ENCODE results near the gene LSAMP. TPM values are rescaled to one million over a fixed set of nuclear protein-coding genes. Genes with fewer than 3 reads are reported as not detected.

Gene LSAMP
- total RNA-seq, 1 donor from 2014 or later = 18.0 TPM

- Histone ChIP-seq H3F3A (ENCODE audit: low read depth) (no peaks in the 10 kb centered on the region), H3K4me1 (peaks cover 9% of the 10 kb centered on the region), H3K79me2 (ENCODE audit: low read depth) (no peaks in the 10 kb centered on the region), H2AFZ (replicated peaks) (no peak overlapping the region), H3K27ac (no peak overlapping the region), H3K4me3 (no peak overlapping the region), H3K9me3 (ENCODE audit: low read depth) (no peaks in the 10 kb centered on the region), H3K27me3 (no peaks in the 10 kb centered on the region), H4K20me1 (ENCODE audit: low read depth) (no peaks in the 10 kb centered on the region), H3K36me3 (no peaks in the 10 kb centered on the region), H3K9ac (no peak overlapping the region), H3K4me2 (peak overlapping the region; percentile 11)
- H3K36me3 Mint-ChIP-seq = no peaks in the 10 kb centered on the region
- H3K4me3 Mint-ChIP-seq = no peak overlapping the region
- H3K27ac Mint-ChIP-seq = no peak overlapping the region
- peaks cover 15% of the 10 kb centered on the region for H3K4me1 Mint-ChIP-seq
- H3K27me3 Mint-ChIP-seq (ENCODE audit: insufficient read depth, low read depth) = no peaks in the 10 kb centered on the region
- TF ChIP-seq CTCF (IDR thresholded peaks at IDR 0.05) = no peak
- no peak for TF ChIP-seq EZH2 (IDR thresholded peaks at IDR 0.05)
- no peak for TF ChIP-seq EZH2phosphoT487 (IDR thresholded peaks at IDR 0.05)
- no peak for DNase-seq (ENCODE audit: low spot score)
- no peaks in the 10 kb centered on the region for H3K9me3 Mint-ChIP-seq
These were observed 532.9 kb downstream of the LSAMP start for GRCh38 chr3:115912372-115912771.

- no peaks in the 10 kb centered on the region for H3K4me1 Mint-ChIP-seq
- H3K27me3 Mint-ChIP-seq (ENCODE audit: insufficient read depth, low read depth) = no peaks in the 10 kb centered on the region
- Histone ChIP-seq H3K36me3 (no peaks in the 10 kb centered on the region), H3K27ac (no peak overlapping the region), H3F3A (ENCODE audit: low read depth) (no peaks in the 10 kb centered on the region), H2AFZ (replicated peaks) (no peak overlapping the region), H3K9ac (no peak overlapping the region), H3K4me1 (no peaks in the 10 kb centered on the region), H3K27me3 (no peaks in the 10 kb centered on the region), H4K20me1 (ENCODE audit: low read depth) (no peaks in the 10 kb centered on the region), H3K79me2 (ENCODE audit: low read depth) (no peaks in the 10 kb centered on the region), H3K4me2 (no peak overlapping the region), H3K9me3 (ENCODE audit: low read depth) (no peaks in the 10 kb centered on the region), H3K4me3 (no peak overlapping the region)
- no peak for TF ChIP-seq EZH2 (IDR thresholded peaks at IDR 0.05)
- TF ChIP-seq EZH2phosphoT487 (IDR thresholded peaks at IDR 0.05) = no peak
- TF ChIP-seq CTCF (IDR thresholded peaks at IDR 0.05) = no peak
- H3K36me3 Mint-ChIP-seq = no peaks in the 10 kb centered on the region
- no peak overlapping the region for H3K27ac Mint-ChIP-seq
- no peak for DNase-seq (ENCODE audit: low spot score)
- H3K4me3 Mint-ChIP-seq = no peak overlapping the region
- no peaks in the 10 kb centered on the region for H3K9me3 Mint-ChIP-seq
These were observed 539.4 kb downstream of the LSAMP start for GRCh38 chr3:115905871-115906270.

- H2AFZ ChIP-seq (replicated peaks) = no peak overlapping the region
- no peak overlapping the region for H3K9ac ChIP-seq
- no peaks in the 10 kb centered on the region for H3K9me3 Mint-ChIP-seq
- H3K27ac Mint-ChIP-seq = no peak overlapping the region
- no peak overlapping the region for H3K4me2 ChIP-seq
- H3K36me3 ChIP-seq = no peaks in the 10 kb centered on the region
- H3K4me3 ChIP-seq = no peak overlapping the region
- no peak for TF ChIP-seq EZH2phosphoT487 (IDR thresholded peaks at IDR 0.05)
- TF ChIP-seq EZH2 (IDR thresholded peaks at IDR 0.05) = no peak
- no peak for TF ChIP-seq CTCF (IDR thresholded peaks at IDR 0.05)
- H3K79me2 ChIP-seq (ENCODE audit: low read depth) = no peaks in the 10 kb centered on the region
- no peak overlapping the region for H3K4me3 Mint-ChIP-seq
- H3K4me1 Mint-ChIP-seq = peaks cover 9% of the 10 kb centered on the region
- no peak for DNase-seq (ENCODE audit: low spot score)
- H3K27me3 Mint-ChIP-seq (ENCODE audit: insufficient read depth, low read depth) = no peaks in the 10 kb centered on the region
- no peaks in the 10 kb centered on the region for H3K9me3 ChIP-seq (ENCODE audit: low read depth)
- H3F3A ChIP-seq (ENCODE audit: low read depth) = no peaks in the 10 kb centered on the region
- H3K36me3 Mint-ChIP-seq = no peaks in the 10 kb centered on the region
- no peaks in the 10 kb centered on the region for H3K27me3 ChIP-seq
- no peak overlapping the region for H3K27ac ChIP-seq
- no peaks in the 10 kb centered on the region for H4K20me1 ChIP-seq (ENCODE audit: low read depth)
- H3K4me1 ChIP-seq = peaks cover 6% of the 10 kb centered on the region
These were observed 541.4 kb downstream of the LSAMP start for GRCh38 chr3:115903843-115904242.

All from neural progenitor cell (in vitro differentiated cells).